Fibroblast of the conjunctiva (primary cell): Measurements from ENCODE around the gene ZNF30.
"Not testable (repeated sequence)": the region's sequence is repeated elsewhere in the genome, so short reads cannot be mapped to it uniquely, and the experiment has no call there.

Experiments used
- DNase-seq: peaks from one replicate; pipeline ENCODE4 v3.0.0-alpha.2; 2010; ENCODE audit warnings: low read depth

The ZNF30 gene

GRCh38 chr19:34985249-34986022 lies 58.7 kb downstream of the ZNF30 start:
- DNase-seq: no peak

DNA sequence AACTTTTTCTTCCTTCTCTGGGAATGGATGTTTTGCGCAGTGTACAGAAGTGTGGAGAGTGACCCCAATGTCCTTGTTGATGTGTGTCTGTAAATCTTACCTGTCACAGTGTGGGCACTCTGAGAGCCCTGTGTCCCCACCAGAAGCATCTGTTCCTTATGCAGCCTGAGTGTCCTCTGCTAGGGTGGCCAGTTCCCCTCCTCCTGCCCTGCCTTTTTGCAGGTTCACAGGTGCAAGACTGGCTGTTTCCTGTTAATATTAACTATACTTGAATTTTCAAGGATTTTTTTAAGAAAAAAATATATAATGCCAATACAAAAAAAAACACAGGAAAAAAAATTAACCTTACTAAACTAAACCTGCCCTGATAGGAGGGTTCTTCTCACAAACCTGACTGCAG lies 61.4 kb downstream of the ZNF30 start:
- no peak for DNase-seq

- DNase-seq: no peak
These were observed 62.6 kb downstream of the ZNF30 start for GRCh38 chr19:34989298-34989697.

DNA sequence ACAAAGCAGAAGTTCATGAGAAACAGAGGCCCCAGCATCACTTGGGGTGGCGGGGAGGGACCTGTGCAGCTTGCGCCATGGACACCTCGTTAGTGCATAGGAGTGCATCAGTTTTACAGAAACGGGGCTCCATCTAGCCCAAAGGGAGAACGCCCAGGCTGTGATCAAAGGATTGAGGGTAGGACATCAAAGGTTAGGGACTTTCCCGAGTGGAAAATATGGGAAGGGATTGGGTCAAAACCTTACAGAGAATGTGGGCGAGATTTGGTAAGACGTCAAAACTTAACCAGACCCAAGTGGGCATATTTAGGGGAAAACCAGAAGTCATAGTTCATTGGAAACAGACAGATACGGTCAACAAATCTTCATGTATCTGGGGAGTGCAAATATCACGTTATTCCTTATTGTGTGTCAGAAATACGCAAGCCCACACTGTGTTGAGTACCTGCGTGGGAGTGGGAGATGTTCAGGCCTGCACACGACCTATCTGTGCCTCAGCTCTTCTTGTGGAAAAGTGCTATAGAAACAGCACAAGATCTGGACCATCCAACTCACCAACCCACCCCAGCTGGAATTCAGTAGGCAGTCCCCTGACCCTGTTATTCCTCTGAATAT lies 64.0 kb downstream of the ZNF30 start:
- DNase-seq: no peak

DNA sequence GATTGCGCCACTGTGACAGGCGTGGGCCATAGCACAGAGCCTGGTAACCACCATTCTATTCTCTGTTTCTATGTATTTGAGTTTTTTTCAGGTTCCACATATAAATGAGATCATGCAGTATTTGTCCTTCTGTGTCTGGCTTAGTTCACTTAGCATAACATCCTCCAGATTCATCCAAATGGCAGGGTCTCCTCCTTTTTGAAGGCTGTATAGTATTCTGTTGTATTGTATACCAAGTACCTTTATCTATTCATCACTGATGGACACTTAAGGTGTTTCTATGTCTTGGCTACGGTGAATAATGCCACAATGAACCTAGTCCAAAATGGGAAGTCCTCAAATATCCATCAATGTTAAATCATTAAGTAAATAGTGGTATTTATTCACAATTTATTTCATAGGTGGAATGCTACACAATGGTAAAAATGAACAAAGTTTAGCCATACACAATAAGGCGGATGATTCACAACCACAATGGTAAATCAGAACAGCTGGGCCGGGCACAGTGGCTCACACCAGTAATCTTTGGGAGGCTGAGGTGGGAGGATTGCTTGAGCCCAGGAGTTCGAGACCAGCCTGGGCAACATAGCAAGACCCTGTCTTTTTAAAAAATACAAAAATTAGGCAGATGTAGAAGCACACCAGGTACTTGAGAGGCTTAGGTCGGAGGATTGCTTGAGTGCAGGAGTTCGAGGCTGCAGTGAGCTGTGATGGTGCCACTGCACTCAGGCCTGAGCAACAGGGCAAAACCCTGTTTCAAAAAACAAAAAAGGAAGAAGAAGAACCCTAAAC lies 65.0 kb downstream of the ZNF30 start:
- DNase-seq: no peak

DNA sequence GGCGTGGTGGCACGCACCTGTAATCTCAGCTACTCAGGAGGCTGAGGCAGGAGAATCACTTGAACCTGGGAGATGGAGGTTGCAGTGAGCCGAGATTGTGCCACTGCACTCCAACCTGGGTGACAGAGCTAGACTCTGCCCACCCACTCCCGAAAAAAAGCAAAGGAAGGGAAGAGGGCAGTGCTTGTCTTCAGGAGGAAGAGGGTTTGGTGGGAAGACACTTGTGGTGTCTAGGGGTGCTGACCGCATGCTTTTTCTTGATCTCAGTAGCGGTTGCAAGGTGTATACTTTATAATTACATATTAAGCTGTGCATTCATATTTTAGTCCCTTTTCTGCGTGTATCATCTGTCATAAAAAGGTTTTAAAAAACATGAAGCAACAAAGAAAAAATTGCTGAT lies 65.9 kb downstream of the ZNF30 start:
- DNase-seq: not testable (repeated sequence)

- DNase-seq: no peak
These were observed 67.6 kb downstream of the ZNF30 start for GRCh38 chr19:34994286-34994642.
